ENCODE results near the gene RBMX. TPM values are rescaled to one million over a fixed set of nuclear protein-coding genes. Genes with fewer than 3 reads are reported as not detected.
"Not testable (repeated sequence)": the region's sequence is repeated elsewhere in the genome, so short reads cannot be mapped to it uniquely, and the experiment has no call there.

Gene RBMX
- total and polyA plus RNA-seq, 2 of the 13 experiments (the other 11 are each of a cell fraction or from before 2014, with no cell fraction given) = 114 to 254 TPM

DNA sequence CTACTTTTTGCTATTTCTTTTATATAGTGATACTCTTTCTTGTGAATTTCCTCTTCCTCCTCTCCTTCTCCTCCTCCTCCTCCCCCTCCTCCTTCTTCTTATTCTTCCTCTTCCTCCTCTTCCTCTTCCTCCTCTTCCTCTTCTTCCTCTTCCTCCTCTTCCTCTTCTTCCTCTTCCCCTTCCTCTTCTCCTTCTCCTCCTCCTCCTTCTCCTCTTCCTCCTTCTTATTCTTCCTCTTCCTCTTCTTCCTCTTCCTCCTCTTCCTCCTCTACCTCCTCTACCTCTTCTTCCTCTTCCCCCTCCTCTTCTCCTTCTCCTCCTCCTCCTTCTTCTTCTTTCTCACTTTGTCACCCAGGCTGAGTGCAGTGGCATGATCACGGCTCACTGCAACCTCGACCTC, 36.3 kb upstream of the RBMX start:
- no peak overlapping the region for H3K4me2 ChIP-seq (ENCODE audit: low read depth, low read length)
- H3K9ac ChIP-seq (ENCODE audit: insufficient read depth, low read depth, low read length) = no peak overlapping the region
- CTCF ChIA-PET (ENCODE audit: low intra/inter-chr PET ratio, low total read pairs) = no interaction called here
- FAIRE-seq (no peak), ATAC-seq (no peak), DNase-seq (ENCODE audit: low spot score) (no peak)
- H3K79me2 ChIP-seq (ENCODE audit: insufficient read depth, low read length) = no peaks in the 10 kb centered on the region
- H2AFZ ChIP-seq (ENCODE audit: low read length) = no peak overlapping the region
- in situ Hi-C loops (cut with HindIII; ENCODE audit: extremely low pct_ligation_motif_present, low pct_unique_long_range_greater_than_20kb) (loop anchor here (25.0 kb wide), 1 partner anchor 205 kb away; no protein-coding TSS in a partner anchor), intact Hi-C loops (cut with micrococcal nuclease; ENCODE audit: unreplicated experiment) (no loop called here)
- POLR2A ChIA-PET = no interaction called here
- H3K4me1 ChIP-seq (ENCODE audit: insufficient read depth, low read length) = no peaks in the 10 kb centered on the region
- no peak overlapping the region for H3K27ac ChIP-seq (ENCODE audit: extremely low read length, insufficient read depth, low read length)
- 74% methylated on average over 2 of the region's 2 CpGs for WGBS (ENCODE audit: low lambda C conversion rate)
- no peak overlapping the region for H3K4me3 ChIP-seq (replicated peaks in 1 of 3; ENCODE audit: insufficient read depth in 1 of 3, low read depth in 2 of 3, low read length in 3 of 3)
- H3K27me3 ChIP-seq (ENCODE audit: control insufficient read depth in 1 of 2, insufficient read depth in 2 of 2, low read length in 2 of 2) = no peaks in the 10 kb centered on the region
- no peaks in the 10 kb centered on the region for H4K20me1 ChIP-seq (ENCODE audit: insufficient read depth, low read length)
- BruUV-seq (replicated peaks) = no TSS peak
- TF ChIP-seq SNAI1 (CRISPR knock-in tag; IDR thresholded peaks at IDR 0.05; ENCODE audit: borderline replicate concordance) (no peak), TFDP1 (CRISPR knock-in tag; IDR thresholded peaks at IDR 0.05; ENCODE audit: borderline replicate concordance) (no peak), SP1 (IDR thresholded peaks at IDR 0.05) (no peak), SP1 (CRISPR knock-in tag; IDR thresholded peaks at IDR 0.05) (no peak), NR2F1 (CRISPR knock-in tag; IDR thresholded peaks at IDR 0.05) (no peak), ZNF510 (CRISPR knock-in tag; IDR thresholded peaks at IDR 0.05; ENCODE audit: low read depth) (no peak), AKAP8 (CRISPR knock-in tag; IDR thresholded peaks at IDR 0.05) (no peak), GLMP (CRISPR knock-in tag; IDR thresholded peaks at IDR 0.05; ENCODE audit: borderline replicate concordance) (no peak), MBNL3 (CRISPR knock-in tag; conservative IDR thresholded peaks at IDR 0.05) (no peak), POLR2AphosphoS5 (IDR thresholded peaks at IDR 0.05; ENCODE audit: low read depth, low read length) (no peak), KAT7 (CRISPR knock-in tag; IDR thresholded peaks at IDR 0.05; ENCODE audit: borderline replicate concordance) (no peak)
- TF ChIP-seq, protein P1, sequence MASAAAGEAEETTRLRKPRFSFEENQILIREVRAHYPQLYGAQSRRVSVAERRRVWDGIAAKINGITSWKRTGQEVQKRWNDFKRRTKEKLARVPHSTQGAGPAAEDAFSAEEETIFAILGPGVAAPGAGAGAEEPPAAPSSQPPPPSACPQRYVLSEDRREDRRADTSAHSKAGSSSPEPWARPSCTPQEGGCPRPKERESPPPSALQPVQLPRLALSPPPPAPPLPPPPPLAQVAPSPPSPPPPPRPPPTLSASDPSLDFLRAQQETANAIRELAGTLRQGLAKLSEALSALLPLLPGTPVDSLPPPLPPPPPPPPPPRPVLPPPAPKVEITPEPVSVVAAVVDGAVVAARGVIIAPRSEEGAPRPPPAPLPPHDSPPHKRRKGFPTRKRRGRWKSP (CRISPR knock-in tag; IDR thresholded peaks at IDR 0.05) = no peak
- no peaks in the 10 kb centered on the region for H3K36me3 ChIP-seq (replicated peaks in 1 of 2; ENCODE audit: control insufficient read depth in 1 of 2, insufficient read depth in 2 of 2, low read length in 2 of 2)
- H3K9me3 ChIP-seq (ENCODE audit: low read length) = no peaks in the 10 kb centered on the region

- POLR2A ChIA-PET; H2AFZ ChIP-seq (ENCODE audit: low read length); H3K4me1 ChIP-seq (ENCODE audit: insufficient read depth, low read length); H3K9ac ChIP-seq (ENCODE audit: insufficient read depth, low read depth, low read length); CTCF ChIA-PET (ENCODE audit: low intra/inter-chr PET ratio, low total read pairs); H3K9me3 ChIP-seq (ENCODE audit: low read length); intact Hi-C loops (cut with micrococcal nuclease; ENCODE audit: unreplicated experiment); BruUV-seq (replicated peaks); H3K4me2 ChIP-seq (ENCODE audit: low read depth, low read length); ATAC-seq; H4K20me1 ChIP-seq (ENCODE audit: insufficient read depth, low read length); H3K4me3 ChIP-seq (replicated peaks in 1 of 3; ENCODE audit: insufficient read depth in 1 of 3, low read depth in 2 of 3, low read length in 3 of 3); FAIRE-seq; H3K27ac ChIP-seq (ENCODE audit: extremely low read length, insufficient read depth, low read length); H3K36me3 ChIP-seq (replicated peaks in 1 of 2; ENCODE audit: control insufficient read depth in 1 of 2, insufficient read depth in 2 of 2, low read length in 2 of 2); H3K79me2 ChIP-seq (ENCODE audit: insufficient read depth, low read length); DNase-seq (ENCODE audit: low spot score); H3K27me3 ChIP-seq (ENCODE audit: control insufficient read depth in 1 of 2, insufficient read depth in 2 of 2, low read length in 2 of 2): not testable (repeated sequence)
- in situ Hi-C loops (cut with HindIII; ENCODE audit: extremely low pct_ligation_motif_present, low pct_unique_long_range_greater_than_20kb) = loop anchor here (25.0 kb wide), 1 partner anchor 199 kb away; no protein-coding TSS in a partner anchor
- 75% methylated on average over 7 of the region's 7 CpGs for WGBS (ENCODE audit: low lambda C conversion rate)
Measured at GRCh38 chrX:136911661-136912060, 31.1 kb upstream of the RBMX start.

Measured in HepG2 (cell line).